SHP77 (cell line): ENCODE data around the gene CSHL1.

ENCODE experiments used
- DNase-seq, 2 experiments: peaks; one replicate each; lab custom pipeline; 2025; lab: John Stamatoyannopoulos, UW

The CSHL1 gene

DNA sequence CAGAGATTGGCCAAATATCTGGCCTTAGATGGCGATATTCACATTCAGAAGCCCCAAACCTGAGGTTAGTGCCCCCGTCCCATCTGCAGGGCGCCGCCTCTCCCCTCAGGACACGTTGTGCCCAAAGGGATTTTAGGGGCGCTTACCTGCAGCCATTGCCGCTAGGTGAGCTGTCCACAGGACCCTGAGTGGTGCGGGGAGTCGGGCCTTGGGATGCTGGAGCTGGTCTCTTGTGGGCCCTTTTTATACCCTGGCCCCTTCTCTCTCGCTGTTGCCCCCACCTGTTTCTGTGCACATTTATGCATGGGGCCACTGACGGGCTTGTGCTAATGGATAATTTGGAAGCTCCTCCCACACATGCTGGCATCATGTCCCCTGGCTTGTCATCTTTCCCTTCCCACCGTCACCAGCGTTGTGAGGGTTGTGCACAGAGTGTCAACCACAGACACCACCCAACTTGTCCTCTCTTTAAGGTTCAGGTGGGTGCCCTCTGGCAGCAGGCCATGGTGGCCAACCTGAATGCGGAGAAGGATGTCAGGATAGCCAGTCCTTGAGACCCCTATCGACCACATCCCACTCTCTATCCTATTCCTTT lies at the start of gene CSHL1:
CSHL1 (minus strand) TSS at position 218 of the 595 bp plus-strand sequence; CDS start at position 156, 62 bp downstream.
- no peak for DNase-seq

GRCh38 chr17:63960430-63960829 lies 49.4 kb upstream of the CSHL1 start:
- no peak for DNase-seq

DNA sequence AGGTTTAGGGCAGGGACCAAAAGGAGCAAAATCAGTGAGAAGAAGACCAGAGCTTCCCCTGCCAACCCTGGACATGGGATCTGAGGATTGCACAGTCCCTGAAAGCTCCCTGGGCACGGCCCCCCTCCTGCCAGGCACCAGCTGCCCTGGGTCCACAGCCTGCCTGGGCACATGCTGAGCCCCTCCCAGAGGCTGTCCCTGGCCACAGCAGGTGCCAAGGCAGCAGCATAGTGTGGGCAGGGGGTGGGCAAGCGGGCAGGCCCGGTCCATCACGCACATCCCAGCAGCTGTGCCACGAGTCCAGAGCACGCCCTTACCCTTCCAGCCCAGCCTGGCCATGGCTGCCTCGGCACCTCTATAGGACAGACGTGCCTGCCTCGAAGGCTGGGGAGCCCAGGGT lies 48.9 kb upstream of the CSHL1 start:
- peak in 1 of 2 experiments; percentile 6 for DNase-seq

- no peak for DNase-seq
Measured at GRCh38 chr17:63956296-63956920, 45.4 kb upstream of the CSHL1 start.

GRCh38 chr17:63955791-63956190 lies 44.7 kb upstream of the CSHL1 start:
- no peak for DNase-seq

GRCh38 chr17:63955232-63955631 lies 44.2 kb upstream of the CSHL1 start:
- DNase-seq, result peak in 1 of 2 experiments; percentile 11

GRCh38 chr17:63954402-63955063 lies 43.5 kb upstream of the CSHL1 start:
- peak in 1 of 2 experiments; percentile 32 for DNase-seq

- peak in 1 of 2 experiments; percentile 7 for DNase-seq
Measured at GRCh38 chr17:63950940-63951907, 40.2 kb upstream of the CSHL1 start.

DNA sequence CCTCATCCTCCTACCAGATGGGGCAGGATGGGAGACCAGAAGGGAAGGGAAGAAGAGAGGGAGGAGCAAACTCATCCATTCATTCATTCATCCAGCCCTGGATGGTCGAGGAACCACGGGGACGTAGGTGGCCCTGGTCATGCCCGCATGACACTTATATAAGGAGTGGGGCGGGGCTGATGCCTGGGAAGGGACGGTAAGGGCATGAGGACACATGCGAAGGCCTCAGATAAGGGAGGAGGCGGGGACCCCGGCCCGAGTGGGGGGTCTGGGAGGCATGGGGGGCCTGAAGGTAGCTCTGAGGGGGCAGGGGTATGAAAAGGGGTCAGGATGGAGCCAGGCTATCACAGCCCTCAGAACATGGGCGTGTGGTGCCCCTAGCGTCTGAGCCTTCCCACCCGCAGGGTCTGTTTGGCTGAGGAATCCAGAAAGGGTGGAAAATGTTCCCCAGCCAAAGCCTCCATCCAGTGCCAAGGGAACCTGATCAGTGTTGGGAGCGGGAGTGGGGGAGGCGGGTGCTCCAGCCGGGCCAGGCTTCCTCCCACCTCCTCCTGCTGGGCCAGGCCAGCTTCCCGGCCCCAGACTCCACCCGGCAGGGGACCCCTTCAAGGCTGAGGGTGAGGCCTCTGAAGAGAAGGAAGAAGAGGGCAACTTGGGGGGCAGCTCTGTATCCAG lies 38.7 kb upstream of the CSHL1 start:
- no peak for DNase-seq

GRCh38 chr17:63948521-63948920 lies 37.5 kb upstream of the CSHL1 start:
- DNase-seq, result no peak

- DNase-seq, result no peak
Measured at GRCh38 chr17:63947711-63948330, 36.8 kb upstream of the CSHL1 start.

DNA sequence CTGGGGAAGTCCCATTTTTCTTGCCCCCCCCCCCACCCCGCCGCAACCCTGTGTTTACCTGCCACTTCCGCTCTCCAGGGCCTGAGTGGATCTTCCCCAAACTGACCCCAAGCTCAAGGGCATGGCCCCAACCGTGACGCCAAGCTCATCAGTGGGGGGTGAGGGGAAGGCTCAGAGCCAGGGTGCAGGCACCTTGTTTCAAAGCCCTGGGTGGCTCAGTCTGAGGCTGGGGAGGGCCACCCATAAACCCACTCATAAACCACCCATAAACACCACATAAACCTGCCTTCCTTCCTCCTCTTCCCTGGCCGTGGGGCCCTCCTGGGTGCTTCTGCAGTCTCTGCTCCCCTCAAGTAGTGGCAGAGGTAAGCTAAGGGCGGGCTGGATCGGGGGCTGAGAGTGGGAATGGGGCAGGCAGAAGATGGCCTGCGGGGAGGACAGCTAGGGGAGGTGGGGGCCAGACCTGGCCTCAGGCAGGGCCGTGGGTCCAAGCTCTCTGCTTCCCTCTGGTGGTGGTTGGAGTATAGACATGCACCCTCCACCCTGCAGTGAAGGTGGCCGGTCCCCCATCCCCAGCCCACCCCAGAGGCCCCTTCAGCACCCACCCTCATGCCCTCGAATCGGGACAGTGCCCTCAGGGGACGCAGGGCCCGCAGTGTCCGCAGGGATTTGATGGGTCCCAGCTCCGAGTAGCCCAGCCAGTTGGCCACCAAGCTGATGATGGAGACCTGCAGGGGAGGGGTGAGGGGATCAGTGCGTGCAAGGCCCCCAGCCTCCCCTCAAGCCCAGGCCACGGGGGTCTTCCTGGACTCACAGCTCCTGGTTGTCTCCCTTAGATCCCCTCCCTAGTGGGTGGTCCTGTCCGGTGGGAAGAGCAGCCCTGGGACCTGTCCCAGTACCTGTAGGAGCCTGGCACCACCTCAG lies 35.6 kb upstream of the CSHL1 start:
- peak in 1 of 2 experiments; percentile 26 for DNase-seq

DNA sequence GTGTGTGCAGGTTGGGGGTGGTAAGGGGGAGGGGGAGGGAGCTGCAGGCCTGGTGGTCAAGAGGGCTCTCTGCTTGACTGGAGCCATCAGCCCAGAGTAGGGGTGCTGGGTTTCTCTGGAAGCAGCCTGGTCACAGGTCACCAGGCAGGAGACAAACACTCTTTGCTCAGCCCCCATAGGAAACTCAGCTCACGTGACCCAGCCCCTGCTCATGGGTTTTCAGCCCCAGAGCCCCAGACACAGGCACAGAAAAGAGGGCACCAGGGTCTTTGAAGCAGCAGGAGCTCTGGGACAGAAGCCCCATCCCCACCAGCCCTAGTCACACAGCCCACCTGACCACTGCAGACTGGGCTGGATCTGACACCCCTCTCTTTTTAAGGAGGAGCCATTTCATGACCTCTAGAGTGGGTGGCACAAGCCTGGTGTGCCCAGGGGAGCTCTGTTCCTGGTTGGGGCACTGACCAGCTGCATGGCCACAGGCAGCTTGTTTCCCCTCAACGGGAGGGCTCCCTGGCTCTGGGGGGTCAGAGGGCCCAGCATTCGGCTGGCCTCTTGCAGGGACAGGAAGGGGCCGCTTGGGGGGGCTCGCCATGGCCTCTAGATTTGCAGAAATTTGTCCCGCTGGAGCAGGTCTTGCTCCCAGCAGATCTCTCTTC lies 34.9 kb upstream of the CSHL1 start:
- DNase-seq, result no peak

DNA sequence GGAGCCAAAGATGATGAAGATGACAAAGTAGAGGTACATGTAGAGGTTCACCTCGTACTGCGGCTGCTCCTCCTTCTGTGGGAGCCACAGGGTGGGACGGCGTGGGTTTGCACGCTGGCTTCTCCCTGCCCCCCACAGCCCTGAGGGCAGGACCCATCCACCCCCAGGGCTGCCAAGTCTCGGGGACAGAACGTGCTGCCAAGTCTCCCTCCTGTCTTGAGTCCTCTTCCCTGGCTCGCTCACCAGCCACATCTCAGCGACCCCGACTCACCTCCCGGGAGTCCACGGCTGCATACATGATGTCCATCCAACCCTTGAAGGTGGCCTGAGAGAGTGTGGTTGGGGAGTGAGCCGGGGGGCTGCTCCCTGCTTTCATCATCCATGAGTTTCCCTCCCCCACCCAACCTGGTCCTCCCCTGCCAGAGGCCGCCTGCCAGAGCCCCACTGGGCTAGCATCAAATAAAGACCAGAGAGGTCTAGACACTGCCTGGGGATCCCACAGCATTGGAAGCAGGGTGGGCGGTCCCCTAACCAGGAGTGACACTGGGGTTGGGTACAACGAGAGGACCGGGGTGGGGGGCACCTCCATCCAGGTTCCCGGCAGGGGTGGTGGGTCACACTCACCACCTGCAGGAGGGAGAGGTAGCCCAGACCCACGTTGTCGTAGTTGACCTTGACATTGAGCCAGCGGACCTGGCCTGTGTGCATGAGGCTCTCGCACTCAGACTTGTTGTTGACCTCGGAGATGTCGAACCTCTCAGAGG lies 33.9 kb upstream of the CSHL1 start:
- no peak for DNase-seq

DNA sequence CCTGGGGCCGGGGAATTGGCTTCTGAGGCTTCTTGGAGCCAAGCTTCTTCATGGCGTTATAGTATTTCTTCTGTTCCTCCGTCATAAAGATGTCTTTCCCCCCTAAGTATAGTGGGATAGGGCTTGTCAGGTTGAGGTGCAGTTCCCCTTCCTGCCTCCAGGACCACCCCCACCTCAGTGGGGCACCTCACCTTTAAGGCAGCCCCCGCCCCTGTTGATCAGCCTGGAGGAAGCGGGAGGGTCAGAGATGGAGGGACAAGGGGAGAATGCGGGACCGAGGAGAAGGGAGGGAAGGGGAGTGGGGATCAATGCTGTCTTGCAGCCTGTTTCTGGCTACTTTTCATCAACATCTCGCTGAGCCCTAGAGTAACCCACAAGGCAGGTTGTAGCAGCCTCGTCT lies 32.7 kb upstream of the CSHL1 start:
- DNase-seq, result no peak

GRCh38 chr17:63942309-63942985 lies 31.4 kb upstream of the CSHL1 start:
- DNase-seq, result no peak

- no peak for DNase-seq
Measured at GRCh38 chr17:63941751-63942150, 30.7 kb upstream of the CSHL1 start.

- DNase-seq, result no peak
Measured at GRCh38 chr17:63941162-63941561, 30.1 kb upstream of the CSHL1 start.
